Measurements from ENCODE around the gene OARD1.

OARD1 gene

GRCh38 chr6:41085182-41085581 is 13.0 kb upstream of the OARD1 start:
- Histone ChIP-seq H3K79me2 (ENCODE audit: insufficient read depth, low read length) (peaks cover 75% of the 10 kb centered on the region), H3K9ac (ENCODE audit: low read depth, low read length, poor library complexity, severe bottlenecking) (no peak overlapping the region), H3K36me3 (ENCODE audit: insufficient read depth, low read length) (peaks cover 93% of the 10 kb centered on the region), H3K4me2 (ENCODE audit: low read depth, low read length, poor library complexity, severe bottlenecking) (no peak overlapping the region), H2AFZ (ENCODE audit: low read length) (no peak overlapping the region), H3K9me3 (ENCODE audit: insufficient read depth, low read depth, low read length) (no peaks in the 10 kb centered on the region), H3F3A (ENCODE audit: low read depth) (no peaks in the 10 kb centered on the region), H3K4me3 (ENCODE audit: low read length, poor library complexity, severe bottlenecking) (no peak overlapping the region), H3K9me2 (replicated peaks; ENCODE audit: low read depth, low read length) (no peaks in the 10 kb centered on the region), H3K4me1 (ENCODE audit: insufficient read depth, low read length, poor library complexity, severe bottlenecking) (peaks cover 24% of the 10 kb centered on the region), H3K27me3 (ENCODE audit: insufficient read depth, low read length, poor library complexity, severe bottlenecking) (no peaks in the 10 kb centered on the region), H4K20me1 (ENCODE audit: insufficient read depth, low read length, poor library complexity, severe bottlenecking) (peaks cover 56% of the 10 kb centered on the region)
- no peak for TF ChIP-seq EZH2phosphoT487 (IDR thresholded peaks at IDR 0.05; ENCODE audit: borderline replicate concordance)
- TF ChIP-seq CTCF (conservative IDR thresholded peaks at IDR 0.05; ENCODE audit: low read length), result no peak

- H3K9me2 ChIP-seq (replicated peaks; ENCODE audit: low read depth, low read length), result no peaks in the 10 kb centered on the region
- peak overlapping the region; percentile 32 for H3K4me2 ChIP-seq (ENCODE audit: low read depth, low read length, poor library complexity, severe bottlenecking)
- peaks cover 95% of the 10 kb centered on the region for H3K36me3 ChIP-seq (ENCODE audit: insufficient read depth, low read length)
- peaks cover 77% of the 10 kb centered on the region for H4K20me1 ChIP-seq (ENCODE audit: insufficient read depth, low read length, poor library complexity, severe bottlenecking)
- no peak overlapping the region for H3K9ac ChIP-seq (ENCODE audit: low read depth, low read length, poor library complexity, severe bottlenecking)
- no peaks in the 10 kb centered on the region for H3K9me3 ChIP-seq (ENCODE audit: insufficient read depth, low read depth, low read length)
- H3K27me3 ChIP-seq (ENCODE audit: insufficient read depth, low read length, poor library complexity, severe bottlenecking), result no peaks in the 10 kb centered on the region
- H2AFZ ChIP-seq (ENCODE audit: low read length), result no peak overlapping the region
- H3K79me2 ChIP-seq (ENCODE audit: insufficient read depth, low read length), result peaks cover 96% of the 10 kb centered on the region
- H3K4me1 ChIP-seq (ENCODE audit: insufficient read depth, low read length, poor library complexity, severe bottlenecking), result peaks cover 45% of the 10 kb centered on the region
- TF ChIP-seq CTCF (conservative IDR thresholded peaks at IDR 0.05; ENCODE audit: low read length) (no peak), EZH2phosphoT487 (IDR thresholded peaks at IDR 0.05; ENCODE audit: borderline replicate concordance) (no peak)
- no peak overlapping the region for H3K4me3 ChIP-seq (ENCODE audit: low read length, poor library complexity, severe bottlenecking)
- H3F3A ChIP-seq (ENCODE audit: low read depth), result no peaks in the 10 kb centered on the region
Measured at GRCh38 chr6:41083072-41083471, 10.9 kb upstream of the OARD1 start.

GRCh38 chr6:41080621-41081020 is 8.5 kb upstream of the OARD1 start:
- H3F3A ChIP-seq (ENCODE audit: low read depth), result no peaks in the 10 kb centered on the region; the same call in 1 of the 2 replicates
- no peaks in the 10 kb centered on the region for H3K9me3 ChIP-seq (ENCODE audit: insufficient read depth, low read depth, low read length)
- H3K79me2 ChIP-seq (ENCODE audit: insufficient read depth, low read length), result peaks cover 99% of the 10 kb centered on the region
- TF ChIP-seq EZH2phosphoT487 (IDR thresholded peaks at IDR 0.05; ENCODE audit: borderline replicate concordance) (no peak), CTCF (conservative IDR thresholded peaks at IDR 0.05; ENCODE audit: low read length) (no peak)
- H3K36me3 ChIP-seq (ENCODE audit: insufficient read depth, low read length), result peaks cover 72% of the 10 kb centered on the region
- peak overlapping the region; percentile 27 for H3K9ac ChIP-seq (ENCODE audit: low read depth, low read length, poor library complexity, severe bottlenecking)
- no peaks in the 10 kb centered on the region for H3K9me2 ChIP-seq (replicated peaks; ENCODE audit: low read depth, low read length)
- peak overlapping the region; percentile 100 for H3K4me2 ChIP-seq (ENCODE audit: low read depth, low read length, poor library complexity, severe bottlenecking)
- peaks cover 69% of the 10 kb centered on the region for H3K4me1 ChIP-seq (ENCODE audit: insufficient read depth, low read length, poor library complexity, severe bottlenecking)
- H4K20me1 ChIP-seq (ENCODE audit: insufficient read depth, low read length, poor library complexity, severe bottlenecking), result peaks cover 86% of the 10 kb centered on the region
- H2AFZ ChIP-seq (ENCODE audit: low read length), result no peak overlapping the region
- no peaks in the 10 kb centered on the region for H3K27me3 ChIP-seq (ENCODE audit: insufficient read depth, low read length, poor library complexity, severe bottlenecking)
- peak overlapping the region; percentile 44 for H3K4me3 ChIP-seq (ENCODE audit: low read length, poor library complexity, severe bottlenecking)

All from Loucy (cell line).